GM11168 (cell line): Measurements from ENCODE around the gene HIVEP3.

Experiments used
- in situ Hi-C: fragments of 300-500 bp; cut with MboI; formaldehyde crosslinking; loops from one replicate; pipeline ENCODE4 v1.12.0; 2022; ENCODE audit warnings: low sequenced_read_pairs; ENCODE audit not compliant: unreplicated experiment

Gene HIVEP3

DNA sequence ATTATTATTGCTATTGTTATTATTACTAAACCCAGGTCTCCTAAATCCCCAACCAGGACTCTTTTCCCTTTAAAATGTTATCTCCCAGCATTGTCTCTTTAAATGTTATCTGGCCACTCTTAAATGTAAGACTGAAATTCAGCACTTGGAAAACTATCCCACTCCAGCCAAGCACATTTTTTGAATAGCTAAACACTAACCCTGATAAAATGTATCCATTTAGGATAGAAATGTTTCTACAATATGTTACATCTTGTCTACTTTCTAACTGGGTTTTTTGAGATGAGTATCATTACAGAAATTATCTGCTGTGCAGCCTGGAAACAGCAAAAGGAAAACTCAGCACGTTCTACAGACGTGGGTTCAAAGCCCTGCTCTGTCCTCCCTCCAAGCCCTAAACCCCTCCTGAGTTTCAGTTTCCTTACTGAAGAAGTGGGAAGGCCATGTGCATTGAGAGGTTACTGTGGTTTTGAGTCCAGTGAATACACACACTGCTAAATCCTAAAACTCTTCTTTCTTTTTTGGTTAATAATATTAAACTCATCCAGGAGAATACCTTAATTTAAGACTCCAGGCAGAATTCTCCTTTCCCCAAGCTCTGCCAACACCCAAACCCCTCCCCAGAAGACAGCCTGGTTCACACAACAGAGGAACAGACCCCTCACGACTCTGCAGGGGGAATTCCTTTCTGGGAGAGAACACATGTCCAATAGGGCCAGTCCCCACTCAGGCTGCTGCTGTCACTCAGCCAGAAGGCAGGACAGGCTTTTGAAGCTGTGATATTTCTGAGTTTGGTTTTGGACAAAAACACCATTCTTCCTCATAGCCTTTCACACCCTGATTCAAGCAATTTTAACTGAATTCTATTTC is 41.9 kb downstream of the HIVEP3 start:
- in situ Hi-C loops: no loop called here

DNA sequence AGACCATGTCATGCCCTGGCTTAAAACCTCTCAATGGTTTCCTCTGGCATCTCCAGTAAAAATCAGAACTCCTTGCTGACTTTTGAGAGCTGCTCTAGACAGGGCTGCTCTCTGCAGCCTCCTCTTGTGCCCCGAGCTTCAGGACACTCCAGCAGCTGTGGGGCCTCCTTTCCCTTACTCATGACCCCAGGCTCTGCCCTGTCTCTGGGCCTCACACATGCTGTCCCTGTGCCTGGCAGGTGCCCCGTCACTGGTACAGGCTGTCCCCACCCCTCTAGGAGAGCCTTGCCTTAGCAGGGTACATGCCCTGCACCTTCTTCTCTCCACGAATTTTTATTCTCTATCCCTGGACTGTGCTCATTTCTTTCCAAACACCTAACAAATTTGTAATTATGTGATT is 43.2 kb downstream of the HIVEP3 start:
- in situ Hi-C loops: no loop called here

GRCh38 chr1:41874903-41875411 is 43.8 kb downstream of the HIVEP3 start:
- in situ Hi-C loops: no loop called here

DNA sequence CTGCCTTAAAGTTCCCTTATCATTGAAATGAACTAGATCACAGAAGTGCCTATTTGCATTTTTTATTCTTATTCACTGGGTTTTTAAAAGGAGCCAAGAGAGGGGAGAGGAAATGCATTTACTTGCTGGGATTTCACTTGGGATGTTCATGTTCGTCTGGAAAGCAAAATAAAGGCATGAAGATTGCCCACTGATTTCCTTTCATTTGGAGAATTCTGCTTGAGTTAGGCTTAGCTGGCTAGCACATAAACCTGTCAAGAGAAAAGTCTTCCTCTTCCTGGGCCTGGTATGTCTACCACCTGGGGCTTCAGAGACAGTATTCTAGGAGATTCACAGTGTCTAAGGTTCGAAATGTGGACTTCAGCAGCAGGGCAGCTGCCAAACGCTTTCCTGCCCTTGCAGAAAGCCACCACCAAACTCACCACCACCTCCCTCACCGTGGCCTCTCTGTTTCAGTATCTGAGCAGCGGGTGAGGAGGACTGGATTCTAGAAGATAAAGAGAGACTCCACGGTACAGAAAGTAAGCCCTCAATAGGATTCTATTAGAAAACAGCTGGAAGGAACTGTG is 44.5 kb downstream of the HIVEP3 start:
- in situ Hi-C loops: no loop called here

DNA sequence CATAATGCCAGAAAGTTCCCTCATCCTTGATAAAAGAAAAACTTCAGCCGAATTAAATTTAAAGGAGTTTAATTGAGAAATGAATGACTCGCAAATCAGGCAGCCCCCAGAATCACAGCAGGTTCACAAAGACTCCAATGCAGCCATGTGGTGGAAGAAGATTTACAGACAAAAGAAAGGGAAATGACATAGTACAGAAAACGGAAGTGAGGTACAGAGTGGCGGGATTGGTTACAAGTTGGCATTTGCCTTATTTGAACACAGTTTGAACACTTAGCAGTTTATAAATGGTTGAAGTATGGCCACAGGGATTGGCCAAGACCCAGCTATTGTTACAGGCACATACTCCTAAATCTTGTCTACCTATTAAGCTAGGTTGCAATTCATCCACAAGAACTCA is 46.6 kb downstream of the HIVEP3 start:
- in situ Hi-C loops: no loop called here

DNA sequence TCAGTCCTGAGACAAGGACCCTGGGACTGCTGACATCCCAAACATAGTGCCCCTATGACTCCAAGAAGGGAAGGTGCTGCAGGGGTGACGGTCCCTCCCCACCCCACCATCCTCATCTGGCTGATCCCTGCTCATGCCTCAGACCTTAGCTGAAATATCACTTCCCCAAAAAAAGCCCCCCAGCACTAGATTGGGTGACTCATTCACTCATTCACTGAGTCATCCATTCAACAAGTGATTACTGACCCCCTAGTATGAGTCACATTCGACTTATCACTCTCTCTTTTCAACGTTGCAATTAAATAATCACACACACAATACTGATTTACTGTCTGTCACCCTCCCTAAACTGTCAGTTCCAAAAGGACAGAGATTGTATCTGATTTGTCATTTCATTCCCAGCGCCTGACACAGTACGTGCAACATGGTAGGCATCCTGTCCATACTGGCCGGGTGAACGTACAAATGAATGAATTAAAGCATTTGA is 48.6 kb downstream of the HIVEP3 start:
- in situ Hi-C loops: no loop called here

GRCh38 chr1:41868241-41868998 is 50.3 kb downstream of the HIVEP3 start:
- in situ Hi-C loops: loop anchor here (10.0 kb wide), 1 partner anchor 294 kb away; no protein-coding TSS in a partner anchor

GRCh38 chr1:41866285-41866684 is 52.4 kb downstream of the HIVEP3 start:
- in situ Hi-C loops: loop anchor here (10.0 kb wide), 1 partner anchor 291 kb away; no protein-coding TSS in a partner anchor

DNA sequence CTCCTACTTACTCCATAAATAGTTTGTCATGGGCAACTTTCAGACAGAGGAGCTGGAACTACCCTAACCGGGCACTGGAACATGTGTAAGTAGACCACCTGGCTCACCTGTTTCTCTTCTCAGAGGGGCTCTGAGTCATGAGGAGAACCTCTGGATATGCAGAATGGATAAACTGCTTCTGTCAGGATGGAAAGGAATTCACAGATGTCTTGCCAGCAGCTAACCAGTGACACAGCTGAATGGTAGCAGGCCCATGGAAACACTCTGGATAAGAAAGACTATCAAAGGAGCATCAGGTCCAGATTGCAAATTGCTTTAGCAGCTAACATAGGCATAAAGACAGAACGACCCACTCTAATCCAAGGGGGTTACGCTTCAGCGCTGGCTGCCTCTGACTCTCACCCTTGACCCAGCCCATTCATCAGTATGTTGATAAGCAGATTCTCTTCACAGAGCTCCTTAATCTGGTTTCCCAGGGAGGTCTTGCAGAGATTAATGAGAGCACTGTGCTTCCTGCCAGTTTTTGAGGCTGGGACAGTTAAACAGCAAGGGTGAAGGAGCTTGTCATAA is 54.2 kb downstream of the HIVEP3 start:
- in situ Hi-C loops: loop anchor here (10.0 kb wide), 1 partner anchor 290 kb away; no protein-coding TSS in a partner anchor

DNA sequence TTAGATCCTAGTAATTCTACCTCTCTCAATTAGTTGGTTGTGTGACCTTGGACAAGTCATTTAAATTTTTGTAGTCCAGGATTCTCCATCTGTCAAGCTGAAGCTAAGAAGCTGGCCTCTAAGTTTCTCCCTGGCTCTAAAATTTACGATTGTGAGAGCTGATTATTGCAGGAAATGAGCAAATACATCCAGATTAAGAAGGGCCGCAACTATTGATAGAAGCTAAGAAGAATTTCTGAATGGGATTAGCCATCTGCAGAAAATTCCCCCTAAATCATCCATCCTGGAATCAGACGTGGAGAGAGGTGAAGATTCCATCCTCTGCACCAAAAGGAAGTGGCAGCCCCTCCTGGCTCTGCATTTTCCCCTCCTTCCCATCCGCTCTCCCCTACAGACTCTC is 55.0 kb downstream of the HIVEP3 start:
- in situ Hi-C loops: loop anchor here (10.0 kb wide), 1 partner anchor 289 kb away; no protein-coding TSS in a partner anchor

DNA sequence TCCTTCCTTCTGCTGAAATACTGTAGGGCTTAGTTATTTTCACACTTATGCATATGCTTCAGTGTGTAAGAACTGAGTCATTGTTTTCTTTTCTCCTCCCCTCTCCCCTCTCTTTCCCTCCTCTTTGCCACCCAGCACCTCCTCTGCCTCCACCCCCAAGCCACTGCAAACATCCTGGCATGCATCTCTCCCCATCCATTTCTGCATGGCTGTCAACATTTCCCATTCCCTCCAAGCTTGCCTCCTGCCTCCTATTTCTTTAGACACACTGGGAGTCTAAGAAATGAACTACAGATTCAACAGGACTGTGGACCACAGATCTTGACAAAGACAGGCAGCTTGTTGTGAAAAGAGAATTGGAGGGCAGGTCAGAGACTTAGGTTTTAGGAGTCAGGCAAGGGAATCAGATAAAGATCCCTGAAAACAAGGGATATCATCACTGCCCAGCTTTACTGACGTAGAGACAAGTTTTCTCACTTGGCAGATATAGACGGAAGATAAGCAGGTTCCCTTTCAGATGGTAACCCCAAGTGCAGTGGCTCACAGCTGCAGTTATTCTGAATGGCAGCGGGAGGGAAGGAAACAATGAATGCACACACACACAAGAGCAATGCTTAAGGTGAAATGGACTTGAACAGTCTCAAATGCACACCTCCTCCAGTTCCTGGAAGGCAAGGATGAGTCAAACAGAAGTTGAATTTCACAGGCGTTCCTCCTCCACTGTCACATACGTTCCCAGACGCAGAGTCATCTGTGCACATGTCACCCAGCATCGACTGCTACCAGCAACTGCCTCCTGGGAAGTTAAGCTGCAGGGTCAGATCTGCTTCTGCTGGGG is 56.1 kb downstream of the HIVEP3 start:
- in situ Hi-C loops: loop anchor here (10.0 kb wide), 1 partner anchor 288 kb away; no protein-coding TSS in a partner anchor

DNA sequence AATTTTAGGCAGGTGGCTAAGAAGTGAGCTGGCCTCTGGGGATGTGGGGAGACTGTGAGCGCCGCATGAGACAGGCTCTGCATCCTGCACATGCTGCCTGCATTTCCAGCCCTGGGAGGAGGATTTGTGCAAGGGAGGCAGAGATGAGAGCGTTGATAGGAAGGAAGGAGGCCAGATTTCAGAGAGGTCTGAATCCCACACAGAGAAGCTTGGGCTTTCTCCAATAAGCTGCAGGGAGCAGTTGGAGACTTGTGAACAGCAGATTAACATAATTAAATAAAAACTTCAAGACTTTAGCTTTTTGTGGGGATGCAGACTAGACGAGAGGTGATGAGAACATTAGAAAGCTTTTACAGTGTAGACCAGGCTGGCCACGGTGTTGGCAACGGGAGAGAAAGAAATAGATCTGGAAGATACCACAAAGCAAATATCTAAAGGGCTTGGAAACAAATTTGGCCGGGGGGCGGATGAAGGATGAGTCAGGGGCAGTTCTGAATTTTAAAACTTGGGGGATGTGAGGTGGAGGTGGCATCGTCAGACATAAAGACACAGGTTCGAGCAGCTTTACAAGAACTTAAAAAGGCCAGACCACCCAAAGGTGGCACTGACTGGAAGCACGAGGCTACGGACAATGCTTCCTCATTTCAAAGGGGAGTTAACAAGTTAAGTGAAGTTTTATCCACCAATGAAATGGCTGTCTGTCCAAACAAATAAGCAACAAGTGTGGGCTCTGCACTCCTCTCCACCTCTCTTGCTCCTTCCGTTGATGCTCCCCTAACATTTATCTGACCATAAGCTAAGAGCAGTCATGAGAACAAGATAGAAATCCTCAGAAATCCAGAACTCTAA is 57.0 kb downstream of the HIVEP3 start:
- in situ Hi-C loops: loop anchor here (10.0 kb wide), 1 partner anchor 287 kb away; no protein-coding TSS in a partner anchor

GRCh38 chr1:41860771-41861170 is 58.0 kb downstream of the HIVEP3 start:
- in situ Hi-C loops: loop anchor here (10.0 kb wide), 1 partner anchor 286 kb away; no protein-coding TSS in a partner anchor

GRCh38 chr1:41860214-41860613 is 58.5 kb downstream of the HIVEP3 start:
- in situ Hi-C loops: loop anchor here (10.0 kb wide), 1 partner anchor 285 kb away; no protein-coding TSS in a partner anchor

GRCh38 chr1:41859686-41860085 is 59.0 kb downstream of the HIVEP3 start:
- in situ Hi-C loops: loop anchor here (10.0 kb wide), 1 partner anchor 285 kb away; no protein-coding TSS in a partner anchor

DNA sequence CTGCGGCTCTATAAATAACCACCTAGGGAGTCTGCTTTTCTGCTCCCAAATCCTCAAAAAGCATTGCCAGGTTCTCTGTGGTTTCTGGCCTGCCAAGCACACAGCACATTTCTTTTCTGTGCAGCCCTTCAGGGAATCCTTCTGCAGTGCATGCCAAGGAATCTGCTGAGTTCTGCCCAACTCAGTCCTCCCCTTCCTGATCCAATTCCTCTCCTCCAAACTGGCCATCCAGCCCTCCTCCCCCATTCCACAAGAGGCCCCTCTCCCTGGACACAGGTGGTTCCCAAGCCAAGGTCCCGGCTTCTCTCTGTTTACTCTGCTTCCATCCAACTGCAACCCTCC is 61.8 kb downstream of the HIVEP3 start:
- in situ Hi-C loops: no loop called here

DNA sequence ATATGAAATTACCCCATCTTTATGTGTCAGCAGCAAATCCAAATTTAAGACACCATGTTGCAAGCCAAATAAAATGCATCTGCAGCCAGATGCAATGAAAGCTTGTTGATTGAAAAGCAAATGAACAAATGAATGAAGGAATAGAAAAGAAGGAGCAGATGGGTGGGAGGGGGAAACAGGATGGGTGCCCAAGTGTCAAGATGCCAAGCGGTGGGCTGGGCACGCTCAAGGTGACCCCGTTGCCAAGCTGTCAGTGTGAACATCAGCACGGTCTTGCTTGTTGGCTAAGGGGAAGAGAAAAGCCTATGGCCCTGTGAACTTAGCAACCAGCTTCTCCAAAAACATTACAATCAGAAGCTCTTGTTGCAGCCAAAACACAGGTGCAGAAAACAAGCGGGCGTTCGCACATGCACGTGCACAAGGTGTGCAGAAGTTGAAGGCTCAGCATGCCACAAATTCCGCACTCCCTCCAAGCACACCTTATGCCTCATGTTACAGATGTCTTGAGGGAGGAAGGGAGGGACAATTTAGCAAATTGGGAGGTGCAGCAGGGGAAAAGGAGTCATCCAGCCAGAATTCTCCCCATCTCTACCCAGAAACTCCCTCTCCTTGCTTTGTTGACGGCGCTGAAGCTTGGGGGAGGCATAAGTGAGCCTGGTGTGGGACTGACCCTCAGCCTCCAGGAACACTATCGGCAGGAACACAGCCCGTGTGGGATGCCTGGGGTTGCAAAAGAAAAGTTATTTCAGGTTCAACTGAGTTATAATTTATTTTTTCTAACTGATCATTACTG is 62.4 kb downstream of the HIVEP3 start:
- in situ Hi-C loops: no loop called here
